Glomerular endothelial cell (primary cell): ENCODE data around the gene MAP4K4. TPM values are rescaled to one million over a fixed set of nuclear protein-coding genes. Genes with fewer than 3 reads are reported as not detected.

Source experiments
- DNase-seq: peaks from one replicate; pipeline ENCODE4 v3.0.0-alpha.2; 2011; ENCODE audit warnings: low read depth, low spot score; ENCODE audit errors: extremely low read depth
- total RNA-seq: library from RNA; depleted of rRNA; stranded (reverse); fragments of >200 nt; gene quantifications from 2 replicates; pipeline ENCODE4 v1.2.3, GENCODE V29; 2015

The MAP4K4 gene
- total RNA-seq, 1 donor from 2014 or later, result 305 TPM

GRCh38 chr2:101720732-101721131 is 23.2 kb downstream of the MAP4K4 start:
- DNase-seq, result no peak

- no peak for DNase-seq
These were observed 25.4 kb downstream of the MAP4K4 start for GRCh38 chr2:101722864-101723263.

- no peak for DNase-seq
These were observed 26.0 kb downstream of the MAP4K4 start for GRCh38 chr2:101723371-101724124.

- no peak for DNase-seq
These were observed 26.6 kb downstream of the MAP4K4 start for GRCh38 chr2:101724125-101724474.

GRCh38 chr2:101725038-101725437 is 27.5 kb downstream of the MAP4K4 start:
- no peak for DNase-seq

GRCh38 chr2:101725515-101726192 is 28.1 kb downstream of the MAP4K4 start:
- no peak for DNase-seq

- no peak for DNase-seq
These were observed 31.4 kb downstream of the MAP4K4 start for GRCh38 chr2:101728865-101729264.

GRCh38 chr2:101729521-101730190 is 32.1 kb downstream of the MAP4K4 start:
- DNase-seq, result no peak

- DNase-seq, result no peak
These were observed 33.9 kb downstream of the MAP4K4 start for GRCh38 chr2:101731221-101732054.

GRCh38 chr2:101732199-101732598 is 34.7 kb downstream of the MAP4K4 start:
- DNase-seq, result no peak

- DNase-seq, result no peak
These were observed 35.3 kb downstream of the MAP4K4 start for GRCh38 chr2:101732773-101733256.

- no peak for DNase-seq
These were observed 35.9 kb downstream of the MAP4K4 start for GRCh38 chr2:101733257-101733993.

GRCh38 chr2:101734505-101735165 is 37.1 kb downstream of the MAP4K4 start:
- DNase-seq, result no peak

- DNase-seq, result no peak
These were observed 37.6 kb downstream of the MAP4K4 start for GRCh38 chr2:101735166-101735533.

- no peak for DNase-seq
These were observed 38.7 kb downstream of the MAP4K4 start for GRCh38 chr2:101736233-101736632.

- no peak for DNase-seq
These were observed 39.4 kb downstream of the MAP4K4 start for GRCh38 chr2:101736861-101737291.

GRCh38 chr2:101737478-101738255 is 40.2 kb downstream of the MAP4K4 start:
- DNase-seq, result no peak

- DNase-seq, result no peak
These were observed 41.1 kb downstream of the MAP4K4 start for GRCh38 chr2:101738649-101739048.

- DNase-seq, result no peak
These were observed 43.1 kb downstream of the MAP4K4 start for GRCh38 chr2:101740555-101740964.
